Hepatocyte (in vitro differentiated cells): ENCODE data around the gene INTS2. TPM values are rescaled to one million over a fixed set of nuclear protein-coding genes. Genes with fewer than 3 reads are reported as not detected.
"Not testable (repeated sequence)": the region's sequence is repeated elsewhere in the genome, so short reads cannot be mapped to it uniquely, and the experiment has no call there.

Experiments used
- DNase-seq: peaks from one replicate; pipeline ENCODE4 v3.0.0-alpha.2; 2016; ENCODE audit warnings: low spot score
- H2AFZ ChIP-seq: fragments of 200-600 bp; sonication (generic); 2 replicates; pipeline ENCODE4 v1.6.0; 2016; ENCODE audit warnings: antibody characterized with exemption, mild to moderate bottlenecking
- H3K27ac ChIP-seq: fragments of 200-600 bp; sonication (generic); 2 replicates; pipeline ENCODE4 v1.5.1; 2016; ENCODE audit warnings: mild to moderate bottlenecking
- H3K27me3 ChIP-seq: fragments of 200-600 bp; sonication (generic); 2 replicates; pipeline ENCODE4 v1.6.1; 2016
- H3K36me3 ChIP-seq: fragments of 200-600 bp; sonication (generic); replicated peaks from 2 replicates; pipeline ENCODE4 v1.5.1; 2016; ENCODE audit warnings: low read depth; ENCODE audit not compliant: insufficient read depth
- H3K4me1 ChIP-seq: fragments of 200-600 bp; sonication (generic); 2 replicates; pipeline ENCODE4 v1.5.1; 2016; ENCODE audit warnings: mild to moderate bottlenecking, moderate library complexity; ENCODE audit not compliant: insufficient read depth
- H3K4me2 ChIP-seq: fragments of 200-600 bp; sonication (generic); 2 replicates; pipeline ENCODE4 v1.6.0; 2016
- H3K4me3 ChIP-seq: fragments of 200-600 bp; sonication (generic); 2 replicates; pipeline ENCODE4 v1.5.1; 2016; ENCODE audit warnings: mild to moderate bottlenecking
- H3K79me2 ChIP-seq: fragments of 200-600 bp; sonication (generic); 2 replicates; pipeline ENCODE4 v1.6.0; 2017; ENCODE audit warnings: mild to moderate bottlenecking
- H3K9me2 ChIP-seq: fragments of 200-600 bp; sonication (generic); replicated peaks from 2 replicates; pipeline ENCODE4 v1.6.0; 2017; ENCODE audit warnings: mild to moderate bottlenecking; ENCODE audit not compliant: insufficient read depth
- H3K9me3 ChIP-seq: fragments of 200-600 bp; sonication (generic); 2 replicates; pipeline ENCODE4 v1.5.1; 2016; ENCODE audit warnings: low read depth, mild to moderate bottlenecking
- H4K20me1 ChIP-seq: fragments of 200-600 bp; sonication (generic); 2 replicates; pipeline ENCODE4 v1.6.0; 2016; ENCODE audit warnings: mild to moderate bottlenecking; ENCODE audit not compliant: insufficient read depth, poor library complexity, severe bottlenecking
- EZH2 ChIP-seq: fragments of 200-600 bp; sonication (generic); IDR thresholded peaks from 2 replicates; pipeline ENCODE4 v1.6.1; 2016; ENCODE audit warnings: antibody characterized with exemption, mild to moderate bottlenecking, borderline replicate concordance
- EZH2phosphoT487 ChIP-seq: fragments of 200-600 bp; sonication (generic); IDR thresholded peaks from one replicate; pipeline ENCODE4 v1.6.1; 2018; ENCODE audit warnings: antibody characterized with exemption, mild to moderate bottlenecking, low read depth, moderate library complexity; ENCODE audit not compliant: unreplicated experiment, severe bottlenecking
- WGBS: methylation state at CpG from one replicate; pipeline ENCODE4 v1.1.6; 2016; ENCODE audit warnings: low lambda C conversion rate; ENCODE audit errors: missing lambda C conversion rate; 5-methylcytosine and 5-hydroxymethylcytosine counted together
- polyA plus RNA-seq: library from polyadenylated mRNA; unstranded; fragments of >200 nt; fragmentation: Nextera tagmentation; extraction: Ambion mirVana; gene quantifications from 2 replicates; pipeline ENCODE4 v1.2.1, GENCODE V29; 2016
- total RNA-seq: library from RNA; depleted of rRNA; stranded (reverse); fragments of >200 nt; gene quantifications from 2 replicates; pipeline ENCODE4 v1.2.3, GENCODE V29; 2014
- TF ChIP-seq, protein P1 (sequence below): fragments of 200-600 bp; sonication (generic); IDR thresholded peaks from 2 replicates; pipeline ENCODE4 v1.5.1; 2016; ENCODE audit warnings: antibody characterized with exemption, mild to moderate bottlenecking; ENCODE audit not compliant: poor library complexity

Gene INTS2
- total and polyA plus RNA-seq, 2 experiments from 2014 or later = 2.6 to 10.9 TPM

DNA sequence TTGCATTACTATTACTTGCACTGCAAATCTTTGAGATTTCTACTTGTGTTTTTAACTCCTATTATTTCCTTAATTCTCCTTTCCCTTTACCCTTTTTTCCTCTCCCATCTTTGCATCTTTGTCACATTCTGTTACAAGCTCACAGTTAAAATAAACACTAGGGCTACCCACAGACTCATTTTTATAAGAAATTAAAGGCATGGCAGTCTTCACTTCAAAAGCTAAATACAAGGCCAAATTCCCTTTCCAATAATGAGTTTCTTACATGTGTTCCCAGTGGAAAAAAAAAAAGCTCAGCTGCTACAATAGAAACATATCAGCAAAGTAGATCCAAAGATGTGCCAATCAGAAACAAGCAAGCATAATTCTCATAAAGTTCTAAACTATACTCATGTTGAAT, 60.7 kb downstream of the INTS2 start:
- Histone ChIP-seq H3K27me3 (no peaks in the 10 kb centered on the region), H2AFZ (no peak overlapping the region), H3K4me1 (no peaks in the 10 kb centered on the region), H3K4me2 (no peak overlapping the region), H3K9me3 (no peaks in the 10 kb centered on the region), H3K27ac (no peak overlapping the region), H3K9me2 (no peaks in the 10 kb centered on the region), H3K36me3 (no peaks in the 10 kb centered on the region), H4K20me1 (no peaks in the 10 kb centered on the region), H3K4me3 (no peak overlapping the region), H3K79me2 (peaks cover under 1% of the 10 kb centered on the region)
- DNase-seq = no peak
- TF ChIP-seq, protein P1, sequence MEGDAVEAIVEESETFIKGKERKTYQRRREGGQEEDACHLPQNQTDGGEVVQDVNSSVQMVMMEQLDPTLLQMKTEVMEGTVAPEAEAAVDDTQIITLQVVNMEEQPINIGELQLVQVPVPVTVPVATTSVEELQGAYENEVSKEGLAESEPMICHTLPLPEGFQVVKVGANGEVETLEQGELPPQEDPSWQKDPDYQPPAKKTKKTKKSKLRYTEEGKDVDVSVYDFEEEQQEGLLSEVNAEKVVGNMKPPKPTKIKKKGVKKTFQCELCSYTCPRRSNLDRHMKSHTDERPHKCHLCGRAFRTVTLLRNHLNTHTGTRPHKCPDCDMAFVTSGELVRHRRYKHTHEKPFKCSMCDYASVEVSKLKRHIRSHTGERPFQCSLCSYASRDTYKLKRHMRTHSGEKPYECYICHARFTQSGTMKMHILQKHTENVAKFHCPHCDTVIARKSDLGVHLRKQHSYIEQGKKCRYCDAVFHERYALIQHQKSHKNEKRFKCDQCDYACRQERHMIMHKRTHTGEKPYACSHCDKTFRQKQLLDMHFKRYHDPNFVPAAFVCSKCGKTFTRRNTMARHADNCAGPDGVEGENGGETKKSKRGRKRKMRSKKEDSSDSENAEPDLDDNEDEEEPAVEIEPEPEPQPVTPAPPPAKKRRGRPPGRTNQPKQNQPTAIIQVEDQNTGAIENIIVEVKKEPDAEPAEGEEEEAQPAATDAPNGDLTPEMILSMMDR = no peak
- TF ChIP-seq EZH2 = no peak

GRCh38 chr17:61863801-61864126, 64.0 kb downstream of the INTS2 start:
- no peaks in the 10 kb centered on the region for H3K9me2 ChIP-seq
- peak overlapping the region; percentile 14 for H2AFZ ChIP-seq
- H3K4me2 ChIP-seq = peak overlapping the region; percentile 74
- peak overlapping the region; percentile 9 for H3K4me3 ChIP-seq
- no peak for DNase-seq
- 4% methylated on average over 8 of the region's 8 CpGs for WGBS
- peaks cover 26% of the 10 kb centered on the region for H3K79me2 ChIP-seq
- H3K27me3 ChIP-seq = no peaks in the 10 kb centered on the region
- no peaks in the 10 kb centered on the region for H3K4me1 ChIP-seq
- H3K9me3 ChIP-seq = no peaks in the 10 kb centered on the region
- TF ChIP-seq EZH2phosphoT487 = no peak
- TF ChIP-seq, protein P1 = no peak
- no peak for TF ChIP-seq EZH2
- H3K36me3 ChIP-seq = no peaks in the 10 kb centered on the region
- H3K27ac ChIP-seq = peak overlapping the region; percentile 57
- no peaks in the 10 kb centered on the region for H4K20me1 ChIP-seq

GRCh38 chr17:61862975-61863800, 64.6 kb downstream of the INTS2 start, which contains the start of gene BRIP1:
TSS of gene BRIP1 (minus strand) at chr17:61863528. CDS start at chr17:61861539, 1,989 bp downstream.
- TF ChIP-seq EZH2phosphoT487 = no peak
- Histone ChIP-seq H4K20me1 (no peaks in the 10 kb centered on the region), H3K79me2 (peaks cover 26% of the 10 kb centered on the region), H2AFZ (peak within 1 kb of the TSS; percentile 73), H3K4me1 (no peaks in the 10 kb centered on the region), H3K4me3 (peak within 1 kb of the TSS; percentile 73), H3K36me3 (no peaks in the 10 kb centered on the region), H3K27ac (peak within 1 kb of the TSS; percentile 68), H3K9me3 (no peaks in the 10 kb centered on the region), H3K4me2 (peak within 1 kb of the TSS; percentile 79), H3K9me2 (no peaks in the 10 kb centered on the region), H3K27me3 (no peaks in the 10 kb centered on the region)
- WGBS = 2% methylated on average over 36 of the region's 43 CpGs
- DNase-seq = peak; percentile 94

GRCh38 chr17:61862105-61862574, 65.6 kb downstream of the INTS2 start:
- Histone ChIP-seq H3K4me3 (peak overlapping the region; percentile 73), H3K27me3 (no peaks in the 10 kb centered on the region), H3K79me2 (peaks cover 26% of the 10 kb centered on the region), H4K20me1 (no peaks in the 10 kb centered on the region), H3K36me3 (no peaks in the 10 kb centered on the region), H3K4me2 (peak overlapping the region; percentile 79), H3K9me2 (no peaks in the 10 kb centered on the region), H3K27ac (peak overlapping the region; percentile 68), H3K9me3 (no peaks in the 10 kb centered on the region), H3K4me1 (no peaks in the 10 kb centered on the region), H2AFZ (peak overlapping the region; percentile 73)
- TF ChIP-seq, protein P1 = no peak
- no peak for TF ChIP-seq EZH2phosphoT487
- TF ChIP-seq EZH2 = no peak
- no peak for DNase-seq
- WGBS = 29% methylated on average over 1 of the region's 1 CpG

DNA sequence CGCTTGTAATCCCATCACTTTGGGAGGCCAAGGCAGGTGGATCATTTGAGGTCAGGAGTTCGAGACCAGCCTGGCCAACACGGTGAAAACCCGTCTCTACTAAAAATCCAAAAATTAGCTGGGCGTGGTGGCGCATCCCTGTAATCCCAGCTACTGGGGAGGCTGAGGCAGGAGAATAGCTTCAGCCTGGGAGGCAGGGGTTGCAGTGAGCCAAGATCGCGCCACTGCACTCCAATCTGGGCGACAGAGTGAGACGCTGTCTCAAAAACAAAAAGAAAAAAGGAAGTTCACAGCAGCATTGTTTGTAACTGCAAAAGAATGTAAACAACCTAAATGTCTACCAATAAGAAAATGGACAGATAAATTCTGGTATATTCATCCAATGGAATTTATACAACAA, 67.4 kb downstream of the INTS2 start:
- not testable (repeated sequence) for H3K9me2 ChIP-seq, H3K27me3 ChIP-seq, H3K4me2 ChIP-seq, H3K27ac ChIP-seq, H2AFZ ChIP-seq, H3K4me3 ChIP-seq, H4K20me1 ChIP-seq, DNase-seq, H3K4me1 ChIP-seq, H3K36me3 ChIP-seq, H3K9me3 ChIP-seq
- WGBS = 95% methylated on average over 10 of the region's 10 CpGs
- H3K79me2 ChIP-seq = peaks cover 26% of the 10 kb centered on the region
